GM12872 (cell line): ENCODE measurements around the gene TBC1D22A.

Experiments used
- CTCF ChIP-seq: IDR thresholded peaks from 3 replicates; pipeline ENCODE4 v1.5.1; 2011; ENCODE audit warnings: low read depth, mild to moderate bottlenecking, low read length, moderate library complexity; ENCODE audit not compliant: insufficient read depth

Gene TBC1D22A

GRCh38 chr22:46815896-46816731 lies 53.7 kb downstream of the TBC1D22A start:
- no peak for TF ChIP-seq CTCF

- no peak for TF ChIP-seq CTCF
These were observed 60.8 kb downstream of the TBC1D22A start for GRCh38 chr22:46823248-46823647.

- TF ChIP-seq CTCF, result no peak
These were observed 61.2 kb downstream of the TBC1D22A start for GRCh38 chr22:46823654-46824053.

- no peak for TF ChIP-seq CTCF
These were observed 62.0 kb downstream of the TBC1D22A start for GRCh38 chr22:46824344-46824909.

- no peak for TF ChIP-seq CTCF
These were observed 62.6 kb downstream of the TBC1D22A start for GRCh38 chr22:46824980-46825544.

- TF ChIP-seq CTCF, result no peak
These were observed 64.1 kb downstream of the TBC1D22A start for GRCh38 chr22:46826438-46827135.

- no peak for TF ChIP-seq CTCF
These were observed 64.8 kb downstream of the TBC1D22A start for GRCh38 chr22:46827136-46827780.
